ENCODE results near the gene TMED5. TPM values are rescaled to one million over a fixed set of nuclear protein-coding genes. Genes with fewer than 3 reads are reported as not detected.

TMED5 gene
- total RNA-seq, 1 donor from 2014 or later: 44.0 TPM

- no peak overlapping the region for H3K4me3 ChIP-seq
- no peak overlapping the region for H3K27ac ChIP-seq (replicated peaks)
- no peaks in the 10 kb centered on the region for H3K4me1 ChIP-seq
- no peaks in the 10 kb centered on the region for H3K9me3 ChIP-seq (replicated peaks)
- no peaks in the 10 kb centered on the region for H3K27me3 ChIP-seq (ENCODE audit: low read depth)
- H3K36me3 ChIP-seq: peaks cover 41% of the 10 kb centered on the region
- intact Hi-C loops (cut with micrococcal nuclease): no loop called here
- no peak for DNase-seq
- TF ChIP-seq CTCF (IDR thresholded peaks at IDR 0.05; ENCODE audit: borderline replicate concordance): no peak
These were observed 59.6 kb downstream of the TMED5 start for GRCh38 chr1:93120614-93121013.

GRCh38 chr1:93114391-93114790, 65.8 kb downstream of the TMED5 start:
- H3K4me3 ChIP-seq: no peak overlapping the region
- no peaks in the 10 kb centered on the region for H3K27me3 ChIP-seq (ENCODE audit: low read depth)
- H3K27ac ChIP-seq (replicated peaks): no peak overlapping the region
- TF ChIP-seq CTCF (IDR thresholded peaks at IDR 0.05; ENCODE audit: borderline replicate concordance): no peak
- no peaks in the 10 kb centered on the region for H3K9me3 ChIP-seq (replicated peaks)
- intact Hi-C loops (cut with micrococcal nuclease): no loop called here
- peaks cover 16% of the 10 kb centered on the region for H3K4me1 ChIP-seq
- no peak for DNase-seq
- peaks cover 46% of the 10 kb centered on the region for H3K36me3 ChIP-seq

GRCh38 chr1:93113127-93113526, 67.1 kb downstream of the TMED5 start:
- Histone ChIP-seq H3K4me1 (peaks cover 16% of the 10 kb centered on the region), H3K36me3 (peaks cover 40% of the 10 kb centered on the region), H3K9me3 (replicated peaks) (peaks cover 7% of the 10 kb centered on the region), H3K4me3 (no peak overlapping the region), H3K27me3 (ENCODE audit: low read depth) (no peaks in the 10 kb centered on the region), H3K27ac (replicated peaks) (no peak overlapping the region)
- intact Hi-C loops (cut with micrococcal nuclease): no loop called here
- TF ChIP-seq CTCF (IDR thresholded peaks at IDR 0.05; ENCODE audit: borderline replicate concordance): no peak
- no peak for DNase-seq

- intact Hi-C loops (cut with micrococcal nuclease): no loop called here
- Histone ChIP-seq H3K9me3 (replicated peaks) (peaks cover 19% of the 10 kb centered on the region), H3K27me3 (ENCODE audit: low read depth) (no peaks in the 10 kb centered on the region), H3K36me3 (peaks cover 36% of the 10 kb centered on the region), H3K4me3 (no peak overlapping the region), H3K27ac (replicated peaks) (no peak overlapping the region), H3K4me1 (peaks cover 16% of the 10 kb centered on the region)
- DNase-seq: no peak
- TF ChIP-seq CTCF (IDR thresholded peaks at IDR 0.05; ENCODE audit: borderline replicate concordance): no peak
These were observed 68.7 kb downstream of the TMED5 start for GRCh38 chr1:93111561-93111960.

GRCh38 chr1:93111065-93111464, 69.1 kb downstream of the TMED5 start:
- no peaks in the 10 kb centered on the region for H3K27me3 ChIP-seq (ENCODE audit: low read depth)
- H3K36me3 ChIP-seq: peaks cover 31% of the 10 kb centered on the region
- TF ChIP-seq CTCF (IDR thresholded peaks at IDR 0.05; ENCODE audit: borderline replicate concordance): no peak
- H3K4me3 ChIP-seq: no peak overlapping the region
- no peak for DNase-seq
- H3K4me1 ChIP-seq: peaks cover 16% of the 10 kb centered on the region
- H3K27ac ChIP-seq (replicated peaks): no peak overlapping the region
- peaks cover 19% of the 10 kb centered on the region for H3K9me3 ChIP-seq (replicated peaks)
- intact Hi-C loops (cut with micrococcal nuclease): no loop called here

GRCh38 chr1:93109578-93109977, 70.6 kb downstream of the TMED5 start:
- no peak for TF ChIP-seq CTCF (IDR thresholded peaks at IDR 0.05; ENCODE audit: borderline replicate concordance)
- intact Hi-C loops (cut with micrococcal nuclease): no loop called here
- Histone ChIP-seq H3K4me3 (no peak overlapping the region), H3K4me1 (peaks cover 16% of the 10 kb centered on the region), H3K27me3 (ENCODE audit: low read depth) (no peaks in the 10 kb centered on the region), H3K27ac (replicated peaks) (no peak overlapping the region), H3K36me3 (peaks cover 16% of the 10 kb centered on the region), H3K9me3 (replicated peaks) (peaks cover 19% of the 10 kb centered on the region)
- no peak for DNase-seq
